A673 (cell line): ENCODE measurements around the gene LTA. TPM values are rescaled to one million over a fixed set of nuclear protein-coding genes. Genes with fewer than 3 reads are reported as not detected.

Experiments
- BruUV-seq: library from RNA; stranded (reverse); fragments of 400-500 nt; replicated peaks from 2 replicates; lab custom pipeline; 2021; lab: Mats Ljungman, UMichigan
- CTCF ChIA-PET: fragments of 300-600 bp; sonication (Branson Sonifier 250); formaldehyde crosslinking; loops from one replicate; lab custom pipeline; 2022; ENCODE audit warnings: antibody characterized with exemption; lab: Charles Lee
- POLR2A ChIA-PET: fragments of 300-600 bp; sonication (Branson Sonifier 250); formaldehyde crosslinking; loops from one replicate; lab custom pipeline; 2022; ENCODE audit warnings: antibody characterized with exemption; ENCODE audit not compliant: low non-redundant PET; lab: Charles Lee
- DNase-seq: peaks from one replicate; pipeline ENCODE4 v3.0.0-alpha.2; 2015; ENCODE audit warnings: low spot score
- H3K27ac ChIP-seq: fragments of 200-600 bp; sonication (generic); 2 replicates; pipeline ENCODE4 v1.5.1; 2016; ENCODE audit warnings: mixed run types, low read depth, mild to moderate bottlenecking, mixed read lengths, antibody characterized with exemption, low read length; ENCODE audit not compliant: poor library complexity, severe bottlenecking
- H3K27me3 ChIP-seq: fragments of 200-600 bp; sonication (generic); replicated peaks from 2 replicates; pipeline ENCODE4 v1.6.1; 2017; ENCODE audit warnings: mixed run types, low read depth, mild to moderate bottlenecking, mixed read lengths, antibody characterized with exemption, low read length; ENCODE audit not compliant: insufficient read depth, poor library complexity
- H3K36me3 ChIP-seq: fragments of 200-600 bp; sonication (generic); 2 replicates; pipeline ENCODE4 v1.6.1; 2016; ENCODE audit warnings: mixed run types, mild to moderate bottlenecking, mixed read lengths, antibody characterized with exemption, low read length; ENCODE audit not compliant: insufficient read depth, poor library complexity, severe bottlenecking
- H3K4me1 ChIP-seq: fragments of 200-600 bp; sonication (generic); 2 replicates; pipeline ENCODE4 v1.6.1; 2017; ENCODE audit warnings: mixed run types, mild to moderate bottlenecking, mixed read lengths, antibody characterized with exemption, low read length; ENCODE audit not compliant: insufficient read depth, poor library complexity, severe bottlenecking
- H3K4me3 ChIP-seq: fragments of 200-600 bp; sonication (generic); 2 replicates; pipeline ENCODE4 v1.5.1; 2016; ENCODE audit warnings: low read depth, mixed run types, mild to moderate bottlenecking, mixed read lengths, low read length; ENCODE audit not compliant: poor library complexity, severe bottlenecking
- H3K9me3 ChIP-seq: fragments of 200-600 bp; sonication (generic); 2 replicates; pipeline ENCODE4 v1.6.1; 2016; ENCODE audit warnings: mixed run types, low read depth, mild to moderate bottlenecking, mixed read lengths, antibody characterized with exemption, low read length; ENCODE audit not compliant: poor library complexity, severe bottlenecking
- CTCF ChIP-seq: fragments of 300-800, 200-600 bp; sonication (generic); conservative IDR thresholded peaks from 2 replicates; pipeline ENCODE4 v1.5.1; 2017; ENCODE audit warnings: low read depth, mild to moderate bottlenecking, antibody characterized with exemption, low read length, moderate library complexity, mixed read lengths
- EZH2 ChIP-seq: fragments of 200-600 bp; sonication (generic); IDR thresholded peaks from 2 replicates; pipeline ENCODE4 v1.6.1; 2017; ENCODE audit warnings: borderline replicate concordance, low read depth, mild to moderate bottlenecking, mixed read lengths, antibody characterized with exemption, low read length; ENCODE audit not compliant: poor library complexity, severe bottlenecking
- intact Hi-C: fragments of 100-400 bp; cut with micrococcal nuclease; formaldehyde crosslinking; loops from one replicate; pipeline ENCODE4 v1.10.0; 2022; ENCODE audit not compliant: unreplicated experiment
- total RNA-seq: library from RNA; stranded (reverse); gene quantifications from 2 replicates; pipeline ENCODE4 v1.2.3, GENCODE V29; 2021

The LTA gene
- total RNA-seq, 1 experiment from 2014 or later, result not detected

DNA sequence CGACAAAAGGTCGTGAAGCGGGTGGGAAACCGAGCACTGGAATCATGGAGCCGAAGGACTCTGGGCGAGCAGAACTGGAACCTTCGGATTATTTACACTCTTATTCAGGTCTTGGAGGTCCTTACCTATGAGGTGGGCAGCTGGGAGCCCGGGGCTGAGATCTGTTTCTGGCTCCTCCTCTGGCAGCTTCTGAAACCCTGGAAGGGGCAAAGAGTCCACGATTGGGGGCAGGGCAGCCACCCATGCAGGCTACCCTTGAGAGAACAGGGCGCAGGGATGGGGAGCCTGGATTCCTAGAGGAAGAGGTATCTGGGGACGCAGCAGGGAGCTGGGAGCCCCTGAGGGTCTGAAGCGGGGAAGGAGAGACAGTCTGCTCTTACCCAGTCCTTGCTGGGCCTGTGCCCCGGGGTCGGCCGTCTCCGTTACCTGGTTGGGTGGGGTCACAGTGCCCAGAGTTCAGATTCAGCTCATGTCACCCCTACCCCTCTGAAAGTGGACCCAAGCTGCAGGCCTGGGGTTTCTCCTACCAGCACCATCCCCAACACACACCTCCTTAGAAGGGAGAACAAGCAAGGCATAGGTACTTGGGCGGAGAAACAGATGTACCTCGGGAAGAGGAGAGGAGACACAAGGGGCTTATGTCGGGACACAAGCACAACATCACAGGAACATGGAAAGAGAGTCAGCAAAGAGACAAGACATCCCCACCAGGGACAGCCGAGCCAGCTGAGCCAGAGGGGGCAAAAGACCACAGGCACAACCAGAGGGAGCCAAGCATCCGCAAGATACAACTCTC, 9.5 kb downstream of the LTA start:
- H3K4me3 ChIP-seq, result peak overlapping the region; percentile 78
- H3K36me3 ChIP-seq, result no peaks in the 10 kb centered on the region
- BruUV-seq, result no TSS peak
- no peaks in the 10 kb centered on the region for H3K9me3 ChIP-seq
- no peak for DNase-seq
- no peaks in the 10 kb centered on the region for H3K27me3 ChIP-seq
- no peak for TF ChIP-seq EZH2
- TF ChIP-seq CTCF, result no peak
- peak overlapping the region; percentile 56 for H3K27ac ChIP-seq
- peaks cover 4% of the 10 kb centered on the region for H3K4me1 ChIP-seq
- CTCF ChIA-PET, result interaction anchor here (1.0 to 2.6 kb wide), 3 partner anchors 12 to 17 kb away, joined by 3 to 23 read pairs (median 9); partner anchors contain the start of gene NCR3
- intact Hi-C loops, result loop anchor here (2.0 kb wide), 1 partner anchor 15 kb away; no protein-coding TSS in a partner anchor
- POLR2A ChIA-PET, result no interaction called here

DNA sequence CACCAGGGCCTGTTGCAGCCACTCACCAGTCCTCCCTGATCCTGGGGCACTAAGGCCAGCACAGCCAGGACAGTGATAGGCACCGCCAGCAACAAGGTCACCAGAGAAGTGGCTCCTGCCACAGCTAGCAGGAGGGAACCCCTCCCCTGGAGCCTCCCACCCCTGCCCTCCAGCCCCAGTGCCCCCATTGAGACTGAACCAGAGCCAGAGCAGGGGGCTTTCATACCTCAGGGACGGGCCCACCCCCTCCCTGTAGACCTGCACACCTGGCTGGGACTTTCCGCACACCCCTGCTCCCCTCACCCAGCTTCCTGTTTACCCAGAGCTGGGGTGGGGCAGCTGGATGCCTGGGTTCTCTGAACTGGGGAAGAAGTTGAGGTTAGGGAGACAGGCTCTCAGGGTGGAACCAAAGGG, 10.1 kb downstream of the LTA start, which contains the start of gene LTB:
Gene LTB, minus strand, starts transcription at position 195 of the 414 bp plus-strand sequence. Its CDS starts 7 bp downstream, at position 188.
- no TSS peak for BruUV-seq
- no peak for DNase-seq
- intact Hi-C loops, result loop anchor here (2.0 kb wide), 1 partner anchor 15 kb away; no protein-coding TSS in a partner anchor
- Histone ChIP-seq H3K9me3 (no peaks in the 10 kb centered on the region), H3K4me3 (peak within 1 kb of the TSS; percentile 78), H3K36me3 (no peaks in the 10 kb centered on the region), H3K4me1 (peaks cover 4% of the 10 kb centered on the region), H3K27ac (peak within 1 kb of the TSS; percentile 56), H3K27me3 (no peaks in the 10 kb centered on the region)
- ChIA-PET POLR2A (interaction anchor here (0.6 kb wide), 1 partner anchor 63 kb away, joined by 3 read pairs; no protein-coding TSS in a partner anchor), CTCF (no interaction called here)
- TF ChIP-seq EZH2 (no peak), CTCF (no peak)

DNA sequence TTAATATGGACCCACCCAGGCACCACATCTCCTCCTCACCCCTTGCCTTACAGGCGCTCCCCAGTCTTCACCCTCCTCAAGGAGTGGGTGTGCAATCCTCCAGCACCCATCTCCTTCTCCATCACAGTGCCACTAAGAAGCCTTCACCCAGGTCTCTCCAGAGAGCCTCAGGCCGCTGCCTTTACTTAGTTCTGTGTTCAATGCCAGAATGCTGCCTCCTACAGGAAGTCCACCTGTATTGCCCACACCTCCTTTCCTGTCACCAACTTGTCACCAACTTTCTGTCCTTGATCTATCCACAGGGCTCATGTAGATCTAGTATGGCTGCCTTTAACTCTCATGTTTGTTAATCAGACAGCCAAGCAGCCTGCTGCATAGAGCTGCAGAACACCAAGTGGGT, 13.4 kb downstream of the LTA start:
- DNase-seq, result peak; percentile 42
- POLR2A ChIA-PET, result no interaction called here
- BruUV-seq, result no TSS peak

More for the DNA sequence above, 13.4 kb downstream of the LTA start:
- Histone ChIP-seq H3K4me1 (peaks cover 4% of the 10 kb centered on the region), H3K4me3 (no peak overlapping the region), H3K27me3 (no peaks in the 10 kb centered on the region), H3K9me3 (no peaks in the 10 kb centered on the region), H3K27ac (no peak overlapping the region), H3K36me3 (no peaks in the 10 kb centered on the region)
- TF ChIP-seq CTCF (peak; percentile 53), EZH2 (no peak)
- intact Hi-C loops, result no loop called here
- CTCF ChIA-PET, result no interaction called here
